ENCODE data around the gene CUEDC1. TPM values are rescaled to one million over a fixed set of nuclear protein-coding genes. Genes with fewer than 3 reads are reported as not detected.

Gene CUEDC1
- total and polyA plus RNA-seq, 2 of the 13 experiments (the other 11 are each of a cell fraction or from before 2014, with no cell fraction given): 7.4 to 12.9 TPM

DNA sequence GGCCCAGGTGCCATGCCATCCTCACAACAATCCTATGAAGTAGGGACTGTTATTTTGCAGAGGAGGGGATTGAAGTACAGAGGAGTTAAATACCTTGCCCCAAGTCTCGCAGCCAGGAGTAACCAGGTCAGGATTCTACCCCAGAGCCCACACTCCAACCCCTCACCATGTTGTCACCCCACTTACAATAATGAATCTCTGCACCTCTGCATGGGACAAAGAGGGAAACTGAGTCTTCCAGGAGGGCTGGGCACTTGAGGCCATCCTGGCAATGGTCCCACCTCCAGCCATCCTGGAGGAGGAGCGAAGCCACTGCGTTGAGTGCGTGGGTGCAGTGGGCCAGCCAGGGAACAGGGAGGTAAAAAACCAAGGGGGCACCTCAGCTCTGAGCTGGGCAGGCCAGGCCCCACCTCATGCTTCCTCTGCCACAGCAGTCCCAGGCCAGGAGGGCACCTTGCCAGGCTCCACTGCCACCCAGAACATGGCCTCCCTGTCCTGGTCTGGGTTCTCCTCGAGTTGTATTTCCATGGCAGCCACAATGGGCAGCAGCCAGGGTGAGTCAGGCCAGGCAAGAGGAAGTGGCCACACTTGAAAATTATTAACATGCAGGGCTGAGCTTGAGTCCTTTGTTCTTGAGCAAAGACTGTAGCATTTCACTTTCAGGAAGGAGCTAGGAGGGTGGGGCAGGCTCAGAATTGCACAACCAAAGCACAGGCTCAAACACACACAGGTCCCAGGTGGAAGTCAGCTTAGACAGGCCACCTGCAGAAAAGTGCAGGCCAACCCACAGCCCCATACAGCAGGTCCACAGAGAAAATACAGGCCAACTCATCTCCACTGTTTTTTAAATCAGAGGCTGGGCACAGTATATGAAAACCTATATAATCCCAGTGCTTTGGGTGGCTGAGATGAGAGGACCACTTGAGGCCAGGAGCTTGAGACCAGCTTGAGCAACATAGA is 52.1 kb downstream of the CUEDC1 start (continued):
- TF ChIP-seq, protein P1, sequence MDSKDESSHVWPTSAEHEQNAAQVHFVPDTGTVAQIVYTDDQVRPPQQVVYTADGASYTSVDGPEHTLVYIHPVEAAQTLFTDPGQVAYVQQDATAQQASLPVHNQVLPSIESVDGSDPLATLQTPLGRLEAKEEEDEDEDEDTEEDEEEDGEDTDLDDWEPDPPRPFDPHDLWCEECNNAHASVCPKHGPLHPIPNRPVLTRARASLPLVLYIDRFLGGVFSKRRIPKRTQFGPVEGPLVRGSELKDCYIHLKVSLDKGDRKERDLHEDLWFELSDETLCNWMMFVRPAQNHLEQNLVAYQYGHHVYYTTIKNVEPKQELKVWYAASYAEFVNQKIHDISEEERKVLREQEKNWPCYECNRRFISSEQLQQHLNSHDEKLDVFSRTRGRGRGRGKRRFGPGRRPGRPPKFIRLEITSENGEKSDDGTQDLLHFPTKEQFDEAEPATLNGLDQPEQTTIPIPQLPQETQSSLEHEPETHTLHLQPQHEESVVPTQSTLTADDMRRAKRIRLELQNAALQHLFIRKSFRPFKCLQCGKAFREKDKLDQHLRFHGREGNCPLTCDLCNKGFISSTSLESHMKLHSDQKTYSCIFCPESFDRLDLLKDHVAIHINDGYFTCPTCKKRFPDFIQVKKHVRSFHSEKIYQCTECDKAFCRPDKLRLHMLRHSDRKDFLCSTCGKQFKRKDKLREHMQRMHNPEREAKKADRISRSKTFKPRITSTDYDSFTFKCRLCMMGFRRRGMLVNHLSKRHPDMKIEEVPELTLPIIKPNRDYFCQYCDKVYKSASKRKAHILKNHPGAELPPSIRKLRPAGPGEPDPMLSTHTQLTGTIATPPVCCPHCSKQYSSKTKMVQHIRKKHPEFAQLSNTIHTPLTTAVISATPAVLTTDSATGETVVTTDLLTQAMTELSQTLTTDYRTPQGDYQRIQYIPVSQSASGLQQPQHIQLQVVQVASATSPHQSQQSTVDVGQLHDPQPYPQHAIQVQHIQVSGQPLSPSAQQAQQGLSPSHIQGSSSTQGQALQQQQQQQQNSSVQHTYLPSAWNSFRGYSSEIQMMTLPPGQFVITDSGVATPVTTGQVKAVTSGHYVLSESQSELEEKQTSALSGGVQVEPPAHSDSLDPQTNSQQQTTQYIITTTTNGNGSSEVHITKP (CRISPR knock-in tag; IDR thresholded peaks at IDR 0.05; ENCODE audit: low read depth): peak; percentile 89; the same call in 1 of the 2 replicates
- TF ChIP-seq, protein P2, sequence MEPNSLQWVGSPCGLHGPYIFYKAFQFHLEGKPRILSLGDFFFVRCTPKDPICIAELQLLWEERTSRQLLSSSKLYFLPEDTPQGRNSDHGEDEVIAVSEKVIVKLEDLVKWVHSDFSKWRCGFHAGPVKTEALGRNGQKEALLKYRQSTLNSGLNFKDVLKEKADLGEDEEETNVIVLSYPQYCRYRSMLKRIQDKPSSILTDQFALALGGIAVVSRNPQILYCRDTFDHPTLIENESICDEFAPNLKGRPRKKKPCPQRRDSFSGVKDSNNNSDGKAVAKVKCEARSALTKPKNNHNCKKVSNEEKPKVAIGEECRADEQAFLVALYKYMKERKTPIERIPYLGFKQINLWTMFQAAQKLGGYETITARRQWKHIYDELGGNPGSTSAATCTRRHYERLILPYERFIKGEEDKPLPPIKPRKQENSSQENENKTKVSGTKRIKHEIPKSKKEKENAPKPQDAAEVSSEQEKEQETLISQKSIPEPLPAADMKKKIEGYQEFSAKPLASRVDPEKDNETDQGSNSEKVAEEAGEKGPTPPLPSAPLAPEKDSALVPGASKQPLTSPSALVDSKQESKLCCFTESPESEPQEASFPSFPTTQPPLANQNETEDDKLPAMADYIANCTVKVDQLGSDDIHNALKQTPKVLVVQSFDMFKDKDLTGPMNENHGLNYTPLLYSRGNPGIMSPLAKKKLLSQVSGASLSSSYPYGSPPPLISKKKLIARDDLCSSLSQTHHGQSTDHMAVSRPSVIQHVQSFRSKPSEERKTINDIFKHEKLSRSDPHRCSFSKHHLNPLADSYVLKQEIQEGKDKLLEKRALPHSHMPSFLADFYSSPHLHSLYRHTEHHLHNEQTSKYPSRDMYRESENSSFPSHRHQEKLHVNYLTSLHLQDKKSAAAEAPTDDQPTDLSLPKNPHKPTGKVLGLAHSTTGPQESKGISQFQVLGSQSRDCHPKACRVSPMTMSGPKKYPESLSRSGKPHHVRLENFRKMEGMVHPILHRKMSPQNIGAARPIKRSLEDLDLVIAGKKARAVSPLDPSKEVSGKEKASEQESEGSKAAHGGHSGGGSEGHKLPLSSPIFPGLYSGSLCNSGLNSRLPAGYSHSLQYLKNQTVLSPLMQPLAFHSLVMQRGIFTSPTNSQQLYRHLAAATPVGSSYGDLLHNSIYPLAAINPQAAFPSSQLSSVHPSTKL (CRISPR knock-in tag; IDR thresholded peaks at IDR 0.05): peak; percentile 96
- TF ChIP-seq PHF5A (CRISPR knock-in tag; IDR thresholded peaks at IDR 0.05; ENCODE audit: low read depth, unreplicated experiment): peak; percentile 90
- peak; percentile 55; the same call in 1 of the 2 replicates for TF ChIP-seq ZBTB21 (CRISPR knock-in tag; IDR thresholded peaks at IDR 0.05)
- TF ChIP-seq, protein P3, sequence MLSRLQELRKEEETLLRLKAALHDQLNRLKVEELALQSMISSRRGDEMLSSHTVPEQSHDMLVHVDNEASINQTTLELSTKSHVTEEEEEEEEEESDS (CRISPR knock-in tag; IDR thresholded peaks at IDR 0.05; ENCODE audit: borderline replicate concordance): no peak
- TF ChIP-seq ZNF850 (CRISPR knock-in tag; conservative IDR thresholded peaks at IDR 0.05): no peak
- peak; percentile 95 for TF ChIP-seq SAP130 (CRISPR knock-in tag; IDR thresholded peaks at IDR 0.05; ENCODE audit: low read depth)
- TF ChIP-seq, protein P4, sequence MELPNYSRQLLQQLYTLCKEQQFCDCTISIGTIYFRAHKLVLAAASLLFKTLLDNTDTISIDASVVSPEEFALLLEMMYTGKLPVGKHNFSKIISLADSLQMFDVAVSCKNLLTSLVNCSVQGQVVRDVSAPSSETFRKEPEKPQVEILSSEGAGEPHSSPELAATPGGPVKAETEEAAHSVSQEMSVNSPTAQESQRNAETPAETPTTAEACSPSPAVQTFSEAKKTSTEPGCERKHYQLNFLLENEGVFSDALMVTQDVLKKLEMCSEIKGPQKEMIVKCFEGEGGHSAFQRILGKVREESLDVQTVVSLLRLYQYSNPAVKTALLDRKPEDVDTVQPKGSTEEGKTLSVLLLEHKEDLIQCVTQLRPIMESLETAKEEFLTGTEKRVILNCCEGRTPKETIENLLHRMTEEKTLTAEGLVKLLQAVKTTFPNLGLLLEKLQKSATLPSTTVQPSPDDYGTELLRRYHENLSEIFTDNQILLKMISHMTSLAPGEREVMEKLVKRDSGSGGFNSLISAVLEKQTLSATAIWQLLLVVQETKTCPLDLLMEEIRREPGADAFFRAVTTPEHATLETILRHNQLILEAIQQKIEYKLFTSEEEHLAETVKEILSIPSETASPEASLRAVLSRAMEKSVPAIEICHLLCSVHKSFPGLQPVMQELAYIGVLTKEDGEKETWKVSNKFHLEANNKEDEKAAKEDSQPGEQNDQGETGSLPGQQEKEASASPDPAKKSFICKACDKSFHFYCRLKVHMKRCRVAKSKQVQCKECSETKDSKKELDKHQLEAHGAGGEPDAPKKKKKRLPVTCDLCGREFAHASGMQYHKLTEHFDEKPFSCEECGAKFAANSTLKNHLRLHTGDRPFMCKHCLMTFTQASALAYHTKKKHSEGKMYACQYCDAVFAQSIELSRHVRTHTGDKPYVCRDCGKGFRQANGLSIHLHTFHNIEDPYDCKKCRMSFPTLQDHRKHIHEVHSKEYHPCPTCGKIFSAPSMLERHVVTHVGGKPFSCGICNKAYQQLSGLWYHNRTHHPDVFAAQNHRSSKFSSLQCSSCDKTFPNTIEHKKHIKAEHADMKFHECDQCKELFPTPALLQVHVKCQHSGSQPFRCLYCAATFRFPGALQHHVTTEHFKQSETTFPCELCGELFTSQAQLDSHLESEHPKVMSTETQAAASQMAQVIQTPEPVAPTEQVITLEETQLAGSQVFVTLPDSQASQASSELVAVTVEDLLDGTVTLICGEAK (IDR thresholded peaks at IDR 0.05): no peak
- TF ChIP-seq, protein P4 (CRISPR knock-in tag; IDR thresholded peaks at IDR 0.05): peak; percentile 76; the same call in 1 of the 2 replicates
- TF ChIP-seq MTF2 (CRISPR knock-in tag; IDR thresholded peaks at IDR 0.05; ENCODE audit: borderline replicate concordance): peak; percentile 51; the same call in 1 of the 2 replicates

All from HepG2 (cell line).